Limb (tissue), 2 donors: ENCODE measurements around the gene GPRASP2.

Experiments used
- DNase-seq, 2 donors: peaks; one replicate each; pipeline ENCODE4 v3.0.0-alpha.2; 2016; ENCODE audit errors: extremely low spot score in 2 of 2

The GPRASP2 gene

GRCh38 chrX:102744307-102744706 lies 32.1 kb downstream of the GPRASP2 start:
- no peak for DNase-seq

GRCh38 chrX:102745513-102745856 lies 33.2 kb downstream of the GPRASP2 start:
- DNase-seq, result no peak

GRCh38 chrX:102745857-102746584 lies 33.8 kb downstream of the GPRASP2 start:
- DNase-seq, result peak; percentile 29 to 79

- no peak for DNase-seq
Observed at GRCh38 chrX:102765217-102765616, 53.0 kb downstream of the GPRASP2 start.

- no peak for DNase-seq
Observed at GRCh38 chrX:102765809-102766208, 53.6 kb downstream of the GPRASP2 start.

- DNase-seq, result no peak
Observed at GRCh38 chrX:102767287-102767686, 55.0 kb downstream of the GPRASP2 start.
